ENCODE measurements around the gene USP54. TPM values are rescaled to one million over a fixed set of nuclear protein-coding genes. Genes with fewer than 3 reads are reported as not detected.
A peak's percentile ranks its signal among the peaks of the same experiment; 100 is the strongest.

USP54 gene
- total and polyA plus RNA-seq, 2 experiments from 2014 or later: 15.1 to 27.4 TPM

GRCh38 chr10:73627300-73627699, 36.2 kb upstream of the USP54 start:
- peak overlapping the region; percentile 81; the same call in 1 of the 2 replicates for H3K4me3 ChIP-seq
- H3K9me2 ChIP-seq (ENCODE audit: insufficient read depth): no peaks in the 10 kb centered on the region
- H3K27me3 ChIP-seq (ENCODE audit: insufficient read depth): no peaks in the 10 kb centered on the region
- peaks cover 11% of the 10 kb centered on the region; the same call in 1 of the 2 replicates for H3F3A ChIP-seq (replicated peaks; ENCODE audit: low read depth)
- peaks cover 4% of the 10 kb centered on the region; the same call in 1 of the 3 replicates for H3K4me1 Mint-ChIP-seq
- H4K20me1 ChIP-seq (replicated peaks; ENCODE audit: insufficient read depth): no peaks in the 10 kb centered on the region
- H3K27ac ChIP-seq (ENCODE audit: low read depth): 0 out of 2 replicates have a peak overlapping the region, but pooled peaks have one; percentile 22
- ATAC-seq: no peak
- no peak overlapping the region for H3K4me2 ChIP-seq
- H3K4me3 Mint-ChIP-seq: peak overlapping the region; percentile 99
- TF ChIP-seq, protein P1, sequence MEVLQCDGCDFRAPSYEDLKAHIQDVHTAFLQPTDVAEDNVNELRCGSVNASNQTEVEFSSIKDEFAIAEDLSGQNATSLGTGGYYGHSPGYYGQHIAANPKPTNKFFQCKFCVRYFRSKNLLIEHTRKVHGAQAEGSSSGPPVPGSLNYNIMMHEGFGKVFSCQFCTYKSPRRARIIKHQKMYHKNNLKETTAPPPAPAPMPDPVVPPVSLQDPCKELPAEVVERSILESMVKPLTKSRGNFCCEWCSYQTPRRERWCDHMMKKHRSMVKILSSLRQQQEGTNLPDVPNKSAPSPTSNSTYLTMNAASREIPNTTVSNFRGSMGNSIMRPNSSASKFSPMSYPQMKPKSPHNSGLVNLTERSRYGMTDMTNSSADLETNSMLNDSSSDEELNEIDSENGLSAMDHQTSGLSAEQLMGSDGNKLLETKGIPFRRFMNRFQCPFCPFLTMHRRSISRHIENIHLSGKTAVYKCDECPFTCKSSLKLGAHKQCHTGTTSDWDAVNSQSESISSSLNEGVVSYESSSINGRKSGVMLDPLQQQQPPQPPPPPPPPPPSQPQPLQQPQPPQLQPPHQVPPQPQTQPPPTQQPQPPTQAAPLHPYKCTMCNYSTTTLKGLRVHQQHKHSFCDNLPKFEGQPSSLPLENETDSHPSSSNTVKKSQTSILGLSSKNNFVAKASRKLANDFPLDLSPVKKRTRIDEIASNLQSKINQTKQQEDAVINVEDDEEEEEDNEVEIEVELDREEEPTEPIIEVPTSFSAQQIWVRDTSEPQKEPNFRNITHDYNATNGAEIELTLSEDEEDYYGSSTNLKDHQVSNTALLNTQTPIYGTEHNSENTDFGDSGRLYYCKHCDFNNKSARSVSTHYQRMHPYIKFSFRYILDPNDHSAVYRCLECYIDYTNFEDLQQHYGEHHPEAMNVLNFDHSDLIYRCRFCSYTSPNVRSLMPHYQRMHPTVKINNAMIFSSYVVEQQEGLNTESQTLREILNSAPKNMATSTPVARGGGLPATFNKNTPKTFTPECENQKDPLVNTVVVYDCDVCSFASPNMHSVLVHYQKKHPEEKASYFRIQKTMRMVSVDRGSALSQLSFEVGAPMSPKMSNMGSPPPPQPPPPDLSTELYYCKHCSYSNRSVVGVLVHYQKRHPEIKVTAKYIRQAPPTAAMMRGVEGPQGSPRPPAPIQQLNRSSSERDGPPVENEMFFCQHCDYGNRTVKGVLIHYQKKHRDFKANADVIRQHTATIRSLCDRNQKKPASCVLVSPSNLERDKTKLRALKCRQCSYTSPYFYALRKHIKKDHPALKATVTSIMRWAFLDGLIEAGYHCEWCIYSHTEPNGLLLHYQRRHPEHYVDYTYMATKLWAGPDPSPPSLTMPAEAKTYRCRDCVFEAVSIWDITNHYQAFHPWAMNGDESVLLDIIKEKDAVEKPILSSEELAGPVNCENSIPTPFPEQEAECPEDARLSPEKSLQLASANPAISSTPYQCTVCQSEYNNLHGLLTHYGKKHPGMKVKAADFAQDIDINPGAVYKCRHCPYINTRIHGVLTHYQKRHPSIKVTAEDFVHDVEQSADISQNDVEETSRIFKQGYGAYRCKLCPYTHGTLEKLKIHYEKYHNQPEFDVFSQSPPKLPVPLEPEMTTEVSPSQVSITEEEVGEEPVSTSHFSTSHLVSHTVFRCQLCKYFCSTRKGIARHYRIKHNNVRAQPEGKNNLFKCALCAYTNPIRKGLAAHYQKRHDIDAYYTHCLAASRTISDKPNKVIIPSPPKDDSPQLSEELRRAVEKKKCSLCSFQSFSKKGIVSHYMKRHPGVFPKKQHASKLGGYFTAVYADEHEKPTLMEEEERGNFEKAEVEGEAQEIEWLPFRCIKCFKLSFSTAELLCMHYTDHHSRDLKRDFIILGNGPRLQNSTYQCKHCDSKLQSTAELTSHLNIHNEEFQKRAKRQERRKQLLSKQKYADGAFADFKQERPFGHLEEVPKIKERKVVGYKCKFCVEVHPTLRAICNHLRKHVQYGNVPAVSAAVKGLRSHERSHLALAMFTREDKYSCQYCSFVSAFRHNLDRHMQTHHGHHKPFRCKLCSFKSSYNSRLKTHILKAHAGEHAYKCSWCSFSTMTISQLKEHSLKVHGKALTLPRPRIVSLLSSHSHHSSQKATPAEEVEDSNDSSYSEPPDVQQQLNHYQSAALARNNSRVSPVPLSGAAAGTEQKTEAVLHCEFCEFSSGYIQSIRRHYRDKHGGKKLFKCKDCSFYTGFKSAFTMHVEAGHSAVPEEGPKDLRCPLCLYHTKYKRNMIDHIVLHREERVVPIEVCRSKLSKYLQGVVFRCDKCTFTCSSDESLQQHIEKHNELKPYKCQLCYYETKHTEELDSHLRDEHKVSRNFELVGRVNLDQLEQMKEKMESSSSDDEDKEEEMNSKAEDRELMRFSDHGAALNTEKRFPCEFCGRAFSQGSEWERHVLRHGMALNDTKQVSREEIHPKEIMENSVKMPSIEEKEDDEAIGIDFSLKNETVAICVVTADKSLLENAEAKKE (CRISPR knock-in tag; IDR thresholded peaks at IDR 0.05): no peak
- TF ChIP-seq POLR2AphosphoS5 (IDR thresholded peaks at IDR 0.05; ENCODE audit: low read depth): no peak
- no peak for TF ChIP-seq REST (IDR thresholded peaks at IDR 0.05; ENCODE audit: unreplicated experiment)
- no peak for TF ChIP-seq NANOG (IDR thresholded peaks at IDR 0.05; ENCODE audit: borderline replicate concordance)
- TF ChIP-seq, protein P2, sequence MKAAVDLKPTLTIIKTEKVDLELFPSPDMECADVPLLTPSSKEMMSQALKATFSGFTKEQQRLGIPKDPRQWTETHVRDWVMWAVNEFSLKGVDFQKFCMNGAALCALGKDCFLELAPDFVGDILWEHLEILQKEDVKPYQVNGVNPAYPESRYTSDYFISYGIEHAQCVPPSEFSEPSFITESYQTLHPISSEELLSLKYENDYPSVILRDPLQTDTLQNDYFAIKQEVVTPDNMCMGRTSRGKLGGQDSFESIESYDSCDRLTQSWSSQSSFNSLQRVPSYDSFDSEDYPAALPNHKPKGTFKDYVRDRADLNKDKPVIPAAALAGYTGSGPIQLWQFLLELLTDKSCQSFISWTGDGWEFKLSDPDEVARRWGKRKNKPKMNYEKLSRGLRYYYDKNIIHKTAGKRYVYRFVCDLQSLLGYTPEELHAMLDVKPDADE (IDR thresholded peaks at IDR 0.05): no peak
- TF ChIP-seq STAT1 (IDR thresholded peaks at IDR 0.05; ENCODE audit: unreplicated experiment): no peak
- TF ChIP-seq ZNF331 (CRISPR knock-in tag; IDR thresholded peaks at IDR 0.05; ENCODE audit: low read depth): no peak
- no peak for TF ChIP-seq JUNB (IDR thresholded peaks at IDR 0.05; ENCODE audit: unreplicated experiment)
- no peak for TF ChIP-seq CREB1 (CRISPR knock-in tag; IDR thresholded peaks at IDR 0.05; ENCODE audit: low read depth)
- TF ChIP-seq EZH2 (IDR thresholded peaks at IDR 0.05; ENCODE audit: low read depth, unreplicated experiment): no peak
- no peak for TF ChIP-seq EZH2phosphoT487 (IDR thresholded peaks at IDR 0.05; ENCODE audit: unreplicated experiment)
- TF ChIP-seq ZNF114 (CRISPR knock-in tag; IDR thresholded peaks at IDR 0.05): no peak
- TF ChIP-seq, protein P3, sequence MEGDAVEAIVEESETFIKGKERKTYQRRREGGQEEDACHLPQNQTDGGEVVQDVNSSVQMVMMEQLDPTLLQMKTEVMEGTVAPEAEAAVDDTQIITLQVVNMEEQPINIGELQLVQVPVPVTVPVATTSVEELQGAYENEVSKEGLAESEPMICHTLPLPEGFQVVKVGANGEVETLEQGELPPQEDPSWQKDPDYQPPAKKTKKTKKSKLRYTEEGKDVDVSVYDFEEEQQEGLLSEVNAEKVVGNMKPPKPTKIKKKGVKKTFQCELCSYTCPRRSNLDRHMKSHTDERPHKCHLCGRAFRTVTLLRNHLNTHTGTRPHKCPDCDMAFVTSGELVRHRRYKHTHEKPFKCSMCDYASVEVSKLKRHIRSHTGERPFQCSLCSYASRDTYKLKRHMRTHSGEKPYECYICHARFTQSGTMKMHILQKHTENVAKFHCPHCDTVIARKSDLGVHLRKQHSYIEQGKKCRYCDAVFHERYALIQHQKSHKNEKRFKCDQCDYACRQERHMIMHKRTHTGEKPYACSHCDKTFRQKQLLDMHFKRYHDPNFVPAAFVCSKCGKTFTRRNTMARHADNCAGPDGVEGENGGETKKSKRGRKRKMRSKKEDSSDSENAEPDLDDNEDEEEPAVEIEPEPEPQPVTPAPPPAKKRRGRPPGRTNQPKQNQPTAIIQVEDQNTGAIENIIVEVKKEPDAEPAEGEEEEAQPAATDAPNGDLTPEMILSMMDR (conservative IDR thresholded peaks at IDR 0.05; ENCODE audit: low read depth in 2 of 2): no peak
- H3K36me3 Mint-ChIP-seq (ENCODE audit: low read depth): no peaks in the 10 kb centered on the region
- H3K4me1 ChIP-seq (ENCODE audit: insufficient read depth): no peaks in the 10 kb centered on the region
- no peak for DNase-seq (ENCODE audit: low spot score)
- H2AFZ ChIP-seq: no peak overlapping the region
- no peak overlapping the region for H3K27ac Mint-ChIP-seq
- H3K27me3 Mint-ChIP-seq (ENCODE audit: insufficient read depth, low read depth, poor library complexity): peaks cover 8% of the 10 kb centered on the region
- no peaks in the 10 kb centered on the region for H3K36me3 ChIP-seq (ENCODE audit: insufficient read depth)
- H3K9me3 Mint-ChIP-seq: no peaks in the 10 kb centered on the region
- peaks cover 37% of the 10 kb centered on the region for H3K79me2 ChIP-seq (replicated peaks; ENCODE audit: insufficient read depth)

All from GM23338 (cell line).